Upper lobe of right lung (tissue), 1 donor: Measurements from ENCODE around the gene XYLB. TPM values are rescaled to one million over a fixed set of nuclear protein-coding genes. Genes with fewer than 3 reads are reported as not detected.

Source experiments
- ATAC-seq: fragments of 200-7000 bp; cut with Tn5 transposase; one replicate; pipeline ENCODE4 v1.9.1; 2020; ENCODE audit warnings: mild to moderate bottlenecking, moderate library complexity
- DNase-seq: peaks from one replicate; pipeline ENCODE4 v3.0.0-alpha.2; 2020
- H3K27ac ChIP-seq: fragments of 200-600 bp; one replicate; pipeline ENCODE4 v1.8.0; 2022
- H3K27me3 ChIP-seq: fragments of 200-600 bp; one replicate; pipeline ENCODE4 v1.8.0; 2022; ENCODE audit warnings: mild to moderate bottlenecking
- H3K36me3 ChIP-seq: fragments of 200-600 bp; one replicate; pipeline ENCODE4 v1.8.0; 2022
- H3K4me1 ChIP-seq: fragments of 200-600 bp; one replicate; pipeline ENCODE4 v1.8.0; 2022
- H3K4me3 ChIP-seq: fragments of 200-600 bp; one replicate; pipeline ENCODE4 v1.8.0; 2022; ENCODE audit warnings: mild to moderate bottlenecking
- H3K9me3 ChIP-seq: fragments of 200-600 bp; one replicate; pipeline ENCODE4 v1.8.0; 2022
- intact Hi-C: fragments of 100-400 bp; cut with DNase I; formaldehyde crosslinking; loops from one replicate; pipeline ENCODE4 v1.11.0; 2022
- total RNA-seq: library from RNA; stranded (reverse); fragmentation: NEBNext Ultra II Directional; extraction: Animal tissue kit (Norgen Biotek cat#: 25700); gene quantifications from one replicate; pipeline ENCODE4 v1.2.1, GENCODE V29; 2021
- TF ChIP-seq, protein P1 (sequence below): fragments of 200-600 bp; IDR thresholded peaks from one replicate; pipeline ENCODE4 v1.8.0; 2022; ENCODE audit warnings: antibody characterized with exemption
- donor health status: DM: no; HTN: yes; CAD: no; lungs with severe emphysema.

Gene XYLB
- total RNA-seq, 1 donor from 2014 or later: 3.1 TPM

DNA sequence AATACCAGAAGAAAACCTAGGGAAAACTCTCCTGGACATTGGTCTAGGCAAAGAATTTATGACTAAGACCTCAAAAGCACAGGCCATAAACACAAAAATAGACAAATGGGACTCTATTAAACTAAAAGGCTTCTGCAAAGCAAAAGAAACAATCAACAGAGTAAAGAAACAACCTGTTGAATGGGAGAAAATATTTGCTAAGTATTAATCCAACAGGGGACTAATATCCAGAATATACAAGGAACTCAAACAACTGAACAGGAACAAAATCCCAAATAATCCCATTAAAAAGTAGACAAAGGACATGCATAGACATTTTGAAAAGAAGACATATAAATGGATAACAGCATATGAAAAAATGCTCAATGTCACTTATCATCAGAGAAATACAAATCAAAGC lies 100.2 kb downstream of the XYLB start:
- TF ChIP-seq, protein P1, sequence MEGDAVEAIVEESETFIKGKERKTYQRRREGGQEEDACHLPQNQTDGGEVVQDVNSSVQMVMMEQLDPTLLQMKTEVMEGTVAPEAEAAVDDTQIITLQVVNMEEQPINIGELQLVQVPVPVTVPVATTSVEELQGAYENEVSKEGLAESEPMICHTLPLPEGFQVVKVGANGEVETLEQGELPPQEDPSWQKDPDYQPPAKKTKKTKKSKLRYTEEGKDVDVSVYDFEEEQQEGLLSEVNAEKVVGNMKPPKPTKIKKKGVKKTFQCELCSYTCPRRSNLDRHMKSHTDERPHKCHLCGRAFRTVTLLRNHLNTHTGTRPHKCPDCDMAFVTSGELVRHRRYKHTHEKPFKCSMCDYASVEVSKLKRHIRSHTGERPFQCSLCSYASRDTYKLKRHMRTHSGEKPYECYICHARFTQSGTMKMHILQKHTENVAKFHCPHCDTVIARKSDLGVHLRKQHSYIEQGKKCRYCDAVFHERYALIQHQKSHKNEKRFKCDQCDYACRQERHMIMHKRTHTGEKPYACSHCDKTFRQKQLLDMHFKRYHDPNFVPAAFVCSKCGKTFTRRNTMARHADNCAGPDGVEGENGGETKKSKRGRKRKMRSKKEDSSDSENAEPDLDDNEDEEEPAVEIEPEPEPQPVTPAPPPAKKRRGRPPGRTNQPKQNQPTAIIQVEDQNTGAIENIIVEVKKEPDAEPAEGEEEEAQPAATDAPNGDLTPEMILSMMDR: no peak

DNA sequence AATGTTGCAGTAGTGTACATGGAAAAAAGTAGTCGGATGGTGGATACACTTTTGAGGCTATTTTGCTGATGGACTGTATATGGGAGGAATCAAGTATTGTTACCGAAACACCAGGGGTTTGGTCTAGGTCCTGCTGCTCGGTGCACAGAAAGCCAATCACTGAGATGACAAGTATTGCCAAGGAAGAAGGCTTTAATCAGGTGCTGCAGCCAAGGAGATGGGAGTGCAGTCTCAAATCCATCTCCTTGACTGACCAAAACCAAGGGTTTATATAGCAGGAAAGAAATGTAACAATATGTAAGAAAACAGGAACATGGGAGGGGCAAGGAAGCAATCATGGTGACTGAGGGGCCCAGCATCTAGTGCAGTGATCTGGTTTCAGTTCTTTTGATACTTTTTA lies 104.3 kb downstream of the XYLB start:
- TF ChIP-seq, protein P1: no peak
- no peaks in the 10 kb centered on the region for H3K36me3 ChIP-seq

More for the DNA sequence above, 100.2 kb downstream of the XYLB start:
- intact Hi-C loops: no loop called here
- ATAC-seq: no peak
- Histone ChIP-seq H3K4me1 (no peaks in the 10 kb centered on the region), H3K9me3 (no peaks in the 10 kb centered on the region), H3K36me3 (no peaks in the 10 kb centered on the region), H3K4me3 (no peak overlapping the region), H3K27ac (no peak overlapping the region), H3K27me3 (no peaks in the 10 kb centered on the region)
- no peak for DNase-seq

DNA sequence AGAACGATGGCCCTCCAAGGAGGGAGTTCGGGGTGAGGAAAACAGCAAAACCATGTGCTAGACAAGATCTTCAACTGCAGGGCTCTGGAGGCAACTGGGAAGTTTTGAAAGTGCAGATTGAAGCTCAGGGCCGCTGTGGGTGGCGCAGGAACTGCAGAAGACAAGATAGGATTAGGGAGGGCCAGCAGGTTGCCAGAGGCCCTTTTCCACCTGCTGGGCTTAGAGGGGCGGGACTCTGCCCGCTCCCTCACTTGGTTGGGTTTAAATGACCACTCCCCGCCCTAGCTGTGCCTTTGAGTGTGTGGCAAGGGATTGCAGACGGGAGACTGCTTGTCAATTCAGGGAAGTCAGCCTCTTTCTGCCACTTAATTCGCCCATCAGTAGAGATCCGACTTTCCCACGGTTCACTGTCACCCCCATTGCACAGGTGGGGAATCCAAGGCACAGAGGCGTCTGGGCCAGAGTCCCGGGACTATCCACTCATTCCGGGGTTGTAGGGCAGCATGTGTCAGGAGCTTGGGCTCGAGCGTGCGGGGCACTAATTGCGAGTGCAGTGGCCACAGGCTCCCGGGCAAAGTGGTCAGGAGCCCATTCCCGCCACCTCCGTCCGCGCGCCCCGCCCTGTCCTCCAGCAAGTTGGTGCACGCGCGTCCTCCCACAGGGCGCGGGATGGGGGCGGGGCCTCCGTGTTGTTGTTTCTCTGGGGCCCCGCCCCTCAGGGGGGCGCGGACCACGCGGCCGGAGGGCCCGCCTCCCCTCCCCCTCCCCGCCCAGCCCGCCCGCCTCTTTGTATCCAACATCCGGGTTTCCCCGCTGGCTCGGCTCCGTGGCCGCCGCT lies 106.7 kb downstream of the XYLB start, which contains the start of gene ACVR2B:
TSS of gene ACVR2B (plus strand) at position 816 of the 838 bp plus-strand sequence. CDS start 433 bp downstream, outside the sequence.
- H3K27me3 ChIP-seq: no peaks in the 10 kb centered on the region
- intact Hi-C loops: no loop called here

More for the DNA sequence above, 104.3 kb downstream of the XYLB start:
- Histone ChIP-seq H3K4me3 (no peak overlapping the region), H3K27me3 (no peaks in the 10 kb centered on the region), H3K4me1 (peaks cover 9% of the 10 kb centered on the region), H3K27ac (no peak overlapping the region), H3K9me3 (no peaks in the 10 kb centered on the region)
- ATAC-seq (no peak), DNase-seq (no peak)
- intact Hi-C loops: no loop called here

DNA sequence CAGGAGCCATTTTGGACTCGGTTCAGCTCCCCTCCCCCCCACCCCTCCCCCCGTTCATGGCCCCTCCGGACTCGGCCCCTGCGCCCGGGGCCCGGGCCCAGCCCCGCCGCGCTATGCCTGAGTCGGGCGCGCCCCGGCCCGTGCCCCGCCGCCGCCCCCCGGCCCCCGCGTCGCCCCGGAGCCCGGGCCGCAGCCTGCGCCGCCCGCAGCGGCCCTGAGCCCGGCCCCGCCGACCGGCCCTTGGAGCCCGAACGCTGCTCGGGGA lies 107.3 kb downstream of the XYLB start:
- peak overlapping the region; percentile 78 for H3K27ac ChIP-seq
- no peaks in the 10 kb centered on the region for H3K36me3 ChIP-seq
- intact Hi-C loops: no loop called here
- ATAC-seq (no peak), DNase-seq (no peak)
- peak overlapping the region; percentile 72 for H3K4me3 ChIP-seq
- peaks cover 31% of the 10 kb centered on the region for H3K4me1 ChIP-seq
- TF ChIP-seq, protein P1: no peak
- H3K27me3 ChIP-seq: no peaks in the 10 kb centered on the region
- no peaks in the 10 kb centered on the region for H3K9me3 ChIP-seq

More for the DNA sequence above, 106.7 kb downstream of the XYLB start, which contains the start of gene ACVR2B:
- H3K4me3 ChIP-seq: peak within 1 kb of the TSS; percentile 72
- no peaks in the 10 kb centered on the region for H3K36me3 ChIP-seq
- ATAC-seq: peak; percentile 89
- DNase-seq: peak; percentile 96
- no peaks in the 10 kb centered on the region for H3K9me3 ChIP-seq
- H3K27ac ChIP-seq: peak within 1 kb of the TSS; percentile 78
- peaks cover 26% of the 10 kb centered on the region for H3K4me1 ChIP-seq
- TF ChIP-seq, protein P1: no peak

DNA sequence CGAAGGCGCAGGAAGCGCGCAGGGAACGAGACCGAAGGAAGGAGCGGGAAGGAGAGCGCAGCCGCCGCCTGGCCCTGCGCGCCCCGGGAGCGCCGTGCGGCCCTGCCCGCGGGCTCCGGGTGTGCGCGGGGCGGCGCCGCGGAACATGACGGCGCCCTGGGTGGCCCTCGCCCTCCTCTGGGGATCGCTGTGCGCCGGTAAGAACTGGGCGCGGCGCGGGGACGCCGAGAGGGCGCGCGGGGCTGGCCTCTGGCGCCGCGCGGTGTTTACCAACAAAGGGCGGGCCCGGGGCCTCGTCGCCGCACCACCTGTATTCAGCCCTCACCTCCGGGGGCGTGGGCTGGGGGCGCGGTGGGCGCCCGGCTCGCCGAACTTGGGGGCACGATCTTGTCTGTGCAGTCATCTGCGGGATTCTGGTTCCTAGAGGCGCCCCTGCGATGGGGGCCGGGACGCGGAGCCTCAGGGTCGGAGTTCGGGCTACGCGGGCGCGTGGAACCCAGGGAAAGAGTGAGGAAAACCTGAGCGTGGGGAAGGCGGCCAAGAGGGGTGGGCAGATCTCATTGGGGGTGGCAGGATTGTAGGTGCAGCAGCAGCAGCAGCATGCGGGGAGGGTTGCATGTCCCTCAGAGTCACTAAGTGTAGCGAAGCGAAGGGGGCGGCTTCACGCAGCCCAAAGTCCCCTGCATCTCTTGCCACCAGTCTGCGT lies 107.7 kb downstream of the XYLB start:
- H3K4me3 ChIP-seq: peak overlapping the region; percentile 72
- TF ChIP-seq, protein P1: no peak
- H3K36me3 ChIP-seq: no peaks in the 10 kb centered on the region
- H3K4me1 ChIP-seq: peaks cover 36% of the 10 kb centered on the region
- intact Hi-C loops: no loop called here
- no peaks in the 10 kb centered on the region for H3K27me3 ChIP-seq
- DNase-seq: peak; percentile 81
- no peaks in the 10 kb centered on the region for H3K9me3 ChIP-seq
- ATAC-seq: peak; percentile 51
- H3K27ac ChIP-seq: peak overlapping the region; percentile 78
